Measurements from ENCODE around the gene GATAD2B.

DNA sequence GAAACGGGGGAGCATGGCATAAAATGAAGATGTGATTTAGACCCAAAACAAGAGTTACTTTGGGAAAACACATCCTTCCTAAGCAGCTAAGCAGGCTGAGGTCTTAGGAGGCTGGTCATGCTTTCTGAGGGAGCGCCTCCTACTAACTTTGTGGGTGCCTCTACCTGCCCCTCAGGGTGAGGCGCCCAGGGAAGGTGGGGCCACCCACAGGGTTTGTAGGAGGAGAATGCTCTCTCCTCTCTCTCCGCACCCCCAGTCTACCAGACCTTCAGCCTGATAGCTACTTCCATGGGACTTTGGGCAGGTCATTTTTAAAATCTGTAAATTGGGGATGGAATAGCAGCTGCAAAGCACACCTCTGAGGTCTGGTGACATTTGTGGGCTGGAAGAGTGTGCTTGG is 123.8 kb downstream of the GATAD2B start:
- TF ChIP-seq SIN3A (IDR thresholded peaks at IDR 0.05; ENCODE audit: borderline replicate concordance, insufficient read depth, low read length) (no peak), POLR2AphosphoS5 (IDR thresholded peaks at IDR 0.05; ENCODE audit: low read depth, low read length) (no peak), TAF1 (IDR thresholded peaks at IDR 0.05; ENCODE audit: borderline replicate concordance, insufficient read depth, low read length) (no peak), FOXP2 (optimal IDR thresholded peaks at IDR 0.05; ENCODE audit: borderline replicate concordance, extremely low read depth, extremely low read length, insufficient read depth) (no peak)
- TF ChIP-seq, protein P1, sequence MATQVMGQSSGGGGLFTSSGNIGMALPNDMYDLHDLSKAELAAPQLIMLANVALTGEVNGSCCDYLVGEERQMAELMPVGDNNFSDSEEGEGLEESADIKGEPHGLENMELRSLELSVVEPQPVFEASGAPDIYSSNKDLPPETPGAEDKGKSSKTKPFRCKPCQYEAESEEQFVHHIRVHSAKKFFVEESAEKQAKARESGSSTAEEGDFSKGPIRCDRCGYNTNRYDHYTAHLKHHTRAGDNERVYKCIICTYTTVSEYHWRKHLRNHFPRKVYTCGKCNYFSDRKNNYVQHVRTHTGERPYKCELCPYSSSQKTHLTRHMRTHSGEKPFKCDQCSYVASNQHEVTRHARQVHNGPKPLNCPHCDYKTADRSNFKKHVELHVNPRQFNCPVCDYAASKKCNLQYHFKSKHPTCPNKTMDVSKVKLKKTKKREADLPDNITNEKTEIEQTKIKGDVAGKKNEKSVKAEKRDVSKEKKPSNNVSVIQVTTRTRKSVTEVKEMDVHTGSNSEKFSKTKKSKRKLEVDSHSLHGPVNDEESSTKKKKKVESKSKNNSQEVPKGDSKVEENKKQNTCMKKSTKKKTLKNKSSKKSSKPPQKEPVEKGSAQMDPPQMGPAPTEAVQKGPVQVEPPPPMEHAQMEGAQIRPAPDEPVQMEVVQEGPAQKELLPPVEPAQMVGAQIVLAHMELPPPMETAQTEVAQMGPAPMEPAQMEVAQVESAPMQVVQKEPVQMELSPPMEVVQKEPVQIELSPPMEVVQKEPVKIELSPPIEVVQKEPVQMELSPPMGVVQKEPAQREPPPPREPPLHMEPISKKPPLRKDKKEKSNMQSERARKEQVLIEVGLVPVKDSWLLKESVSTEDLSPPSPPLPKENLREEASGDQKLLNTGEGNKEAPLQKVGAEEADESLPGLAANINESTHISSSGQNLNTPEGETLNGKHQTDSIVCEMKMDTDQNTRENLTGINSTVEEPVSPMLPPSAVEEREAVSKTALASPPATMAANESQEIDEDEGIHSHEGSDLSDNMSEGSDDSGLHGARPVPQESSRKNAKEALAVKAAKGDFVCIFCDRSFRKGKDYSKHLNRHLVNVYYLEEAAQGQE (IDR thresholded peaks at IDR 0.05; ENCODE audit: insufficient read depth in 1 of 2, low read depth in 2 of 2, low read length in 2 of 2) = no peak

Data from PFSK-1 (cell line).